Psoas muscle (tissue), 8 donors: ENCODE data around the gene KIRREL2. TPM values are rescaled to one million over a fixed set of nuclear protein-coding genes. Genes with fewer than 3 reads are reported as not detected.

Experiments
- ATAC-seq, 4 donors: fragments of 200-7000 bp; cut with Tn5 transposase; one replicate each; pipeline ENCODE4 v1.9.1; 2020; ENCODE audit warnings: moderate library complexity in 3 of 4, mild to moderate bottlenecking in 2 of 4
- DNase-seq, 2 donors: peaks; one replicate each; pipeline ENCODE4 v3.0.0-alpha.2; 2020
- H3K27ac ChIP-seq: fragments of 200-600 bp; one replicate; pipeline ENCODE4 v1.8.0; 2022
- H3K27me3 ChIP-seq, 3 donors: fragments of 200-600 bp in 1 of 3; one replicate each; pipeline versions ENCODE4 v1.6.1 to v1.8.0; 2013 to 2022; ENCODE audit warnings: low read length in 2 of 3, mild to moderate bottlenecking in 2 of 3, moderate library complexity in 1 of 3; ENCODE audit not compliant: insufficient read depth in 3 of 3
- H3K36me3 ChIP-seq, 2 donors: fragments of 200-600 bp in 1 of 2; one replicate each; pipeline versions ENCODE4 v1.6.1 to v1.8.0; 2013 to 2022; ENCODE audit warnings: low read depth in 1 of 2, mild to moderate bottlenecking in 1 of 2, moderate library complexity in 1 of 2; ENCODE audit not compliant: insufficient read depth in 1 of 2
- H3K4me1 ChIP-seq: fragments of 200-600 bp; one replicate; pipeline ENCODE4 v1.8.0; 2022
- H3K4me3 ChIP-seq: fragments of 200-600 bp; one replicate; pipeline ENCODE4 v1.8.0; 2022; ENCODE audit warnings: mild to moderate bottlenecking
- H3K9me3 ChIP-seq: fragments of 200-600 bp; one replicate; pipeline ENCODE4 v1.8.0; 2022
- CTCF ChIP-seq: fragments of 200-600 bp; IDR thresholded peaks from one replicate; pipeline ENCODE4 v1.8.0; 2022; ENCODE audit warnings: antibody characterized with exemption
- WGBS, 3 donors: extraction: QIAGEN DNeasy Blood & Tissue Kit; methylation state at CpG; one replicate each; pipeline versions ENCODE4 v1.1.6 to v1.1.7; 2013; 5-methylcytosine and 5-hydroxymethylcytosine counted together
- intact Hi-C, 2 donors: fragments of 100-400 bp; cut with DNase I; formaldehyde crosslinking; loops; one replicate each; pipeline versions ENCODE4 v1.11.0 to v1.14.2; 2022
- polyA plus RNA-seq, 3 donors: library from polyadenylated mRNA; stranded (reverse); fragments of 200-250 nt; gene quantifications; one replicate each; pipeline ENCODE4 v1.2.3, GENCODE V29; 2013
- total RNA-seq, 4 donors: library from RNA; stranded (reverse); fragmentation: NEBNext Ultra II Directional in 2 of 4; extraction: Animal tissue kit (Norgen Biotek cat#: 25700) in 2 of 4; gene quantifications; one replicate each; pipeline versions ENCODE4 v1.2.1 to v1.2.4, GENCODE V29; 2021 to 2023
- donor health status: healthy with polysubstance abuse.
- donor health status: DM: no; HTN: no; CAD: no; lungs with moderate emphysema.
- donor health status: Bipolar disorder and iron deficiency.
- donor health status: healthy.
- donor health status: DM: yes; HTN: yes; CAD: no.
- donor health status: DM: no; HTN: no; CAD: no.
- donor health status: DM: no; HTN: no; CAD: no.
- donor health status: DM: yes; HTN: yes; CAD: no.

Gene KIRREL2
- total and polyA plus RNA-seq, 7 donors: not detected

- WGBS, 3 donors: 0 to 1% (median 1%) methylated on average over 28 of the region's 28 CpGs
- no peaks in the 10 kb centered on the region for H3K9me3 ChIP-seq
- H3K27me3 ChIP-seq: peaks cover 0 to 23% (median 5%) of the 10 kb centered on the region in 3 donors
- H3K4me1 ChIP-seq: no peaks in the 10 kb centered on the region
- H3K36me3 ChIP-seq: no peaks in the 10 kb centered on the region
- peak; percentile 92 to 94 for DNase-seq
- H3K27ac ChIP-seq: no peak overlapping the region
- TF ChIP-seq CTCF: no peak
- ATAC-seq: peak; percentile 90 to 98 (median 95)
- H3K4me3 ChIP-seq: no peak overlapping the region
- intact Hi-C loops: no loop called here
Observed at GRCh38 chr19:35879770-35880317, 23.1 kb downstream of the KIRREL2 start.

- H3K36me3 ChIP-seq: peaks cover 0 to under 1% of the 10 kb centered on the region in 2 donors
- WGBS, 3 donors: 21 to 24% (median 21%) methylated on average over 8 of the region's 8 CpGs
- no peaks in the 10 kb centered on the region for H3K9me3 ChIP-seq
- TF ChIP-seq CTCF: peak; percentile 54
- DNase-seq: no peak
- peak in 1 of 4 donors; percentile 63 for ATAC-seq
- H3K27ac ChIP-seq: no peak overlapping the region
- intact Hi-C loops: loop anchor here in 1 of 2 donors (1.0 kb wide), 1 partner anchor 49 kb away; no protein-coding TSS in a partner anchor
- H3K4me1 ChIP-seq: no peaks in the 10 kb centered on the region
- H3K27me3 ChIP-seq: peaks cover 0 to 21% (median 5%) of the 10 kb centered on the region in 3 donors
- no peak overlapping the region for H3K4me3 ChIP-seq
Observed at GRCh38 chr19:35882114-35882832, 25.6 kb downstream of the KIRREL2 start.

- ATAC-seq (no peak), DNase-seq (no peak)
- Histone ChIP-seq H3K4me1 (no peaks in the 10 kb centered on the region), H3K27ac (no peak overlapping the region), H3K9me3 (no peaks in the 10 kb centered on the region), H3K4me3 (no peak overlapping the region), H3K36me3 (peaks cover 0 to 17% of the 10 kb centered on the region in 2 donors), H3K27me3 (peaks cover 0 to 7% (median 0%) of the 10 kb centered on the region in 3 donors)
- TF ChIP-seq CTCF: no peak
- WGBS, 3 donors: 53 to 69% (median 58%) methylated on average over 2 of the region's 2 CpGs
- intact Hi-C loops: no loop called here
Observed at GRCh38 chr19:35883882-35884281, 27.2 kb downstream of the KIRREL2 start.

GRCh38 chr19:35885225-35885738, 28.6 kb downstream of the KIRREL2 start:
- intact Hi-C loops: no loop called here

More at GRCh38 chr19:35885225-35885738, 28.6 kb downstream of the KIRREL2 start:
- ATAC-seq (no peak), DNase-seq (no peak)
- no peak overlapping the region for H3K4me3 ChIP-seq
- no peaks in the 10 kb centered on the region for H3K4me1 ChIP-seq
- H3K36me3 ChIP-seq: peaks cover 0 to 29% of the 10 kb centered on the region in 2 donors
- H3K9me3 ChIP-seq: no peaks in the 10 kb centered on the region
- TF ChIP-seq CTCF: no peak
- peaks cover 0 to 3% (median 0%) of the 10 kb centered on the region in 3 donors for H3K27me3 ChIP-seq
- WGBS, 3 donors: 87 to 94% (median 91%) methylated on average over 6 of the region's 6 CpGs
- no peak overlapping the region for H3K27ac ChIP-seq
